Neural crest cell (in vitro differentiated cells): ENCODE measurements around the gene CALHM4. TPM values are rescaled to one million over a fixed set of nuclear protein-coding genes. Genes with fewer than 3 reads are reported as not detected.

Source experiments
- DNase-seq: peaks from one replicate; pipeline ENCODE4 v3.0.0; 2021; ENCODE audit warnings: low read depth, mixed read lengths, low spot score
- H3K27ac Mint-ChIP-seq: one replicate; pipeline ENCODE4 v1.8.0; 2021; ENCODE audit warnings: mild to moderate bottlenecking, mixed read lengths; ENCODE audit not compliant: unreplicated experiment
- H3K27me3 Mint-ChIP-seq: 2 replicates; pipeline ENCODE4 v1.8.0; 2021; ENCODE audit warnings: low read depth, mild to moderate bottlenecking, mixed read lengths
- H3K36me3 Mint-ChIP-seq: 2 replicates; pipeline ENCODE4 v1.8.0; 2021; ENCODE audit warnings: low read depth, mild to moderate bottlenecking, mixed read lengths
- H3K4me1 Mint-ChIP-seq: 2 replicates; pipeline ENCODE4 v1.8.0; 2021; ENCODE audit warnings: mixed read lengths
- H3K4me3 Mint-ChIP-seq: one replicate; pipeline ENCODE4 v1.8.0; 2021; ENCODE audit warnings: mild to moderate bottlenecking, mixed read lengths
- H3K9me3 Mint-ChIP-seq: 2 replicates; pipeline ENCODE4 v1.8.0; 2021; ENCODE audit warnings: mixed read lengths
- total RNA-seq: library from RNA; stranded (reverse); gene quantifications from 2 replicates; pipeline ENCODE4 v1.2.1, GENCODE V29; 2021
- TF ChIP-seq, protein P1 (sequence below): fragments of 200-600 bp; sonication (generic); conservative IDR thresholded peaks from 2 replicates; pipeline ENCODE4 v1.5.0; 2021; ENCODE audit warnings: antibody characterized with exemption, mild to moderate bottlenecking

Gene CALHM4
- total RNA-seq, 1 donor from 2014 or later: not detected

- peaks cover 4% of the 10 kb centered on the region for H3K27me3 Mint-ChIP-seq
- no peak overlapping the region for H3K4me3 Mint-ChIP-seq
- no peaks in the 10 kb centered on the region for H3K9me3 Mint-ChIP-seq
- H3K27ac Mint-ChIP-seq: no peak overlapping the region
- TF ChIP-seq, protein P1, sequence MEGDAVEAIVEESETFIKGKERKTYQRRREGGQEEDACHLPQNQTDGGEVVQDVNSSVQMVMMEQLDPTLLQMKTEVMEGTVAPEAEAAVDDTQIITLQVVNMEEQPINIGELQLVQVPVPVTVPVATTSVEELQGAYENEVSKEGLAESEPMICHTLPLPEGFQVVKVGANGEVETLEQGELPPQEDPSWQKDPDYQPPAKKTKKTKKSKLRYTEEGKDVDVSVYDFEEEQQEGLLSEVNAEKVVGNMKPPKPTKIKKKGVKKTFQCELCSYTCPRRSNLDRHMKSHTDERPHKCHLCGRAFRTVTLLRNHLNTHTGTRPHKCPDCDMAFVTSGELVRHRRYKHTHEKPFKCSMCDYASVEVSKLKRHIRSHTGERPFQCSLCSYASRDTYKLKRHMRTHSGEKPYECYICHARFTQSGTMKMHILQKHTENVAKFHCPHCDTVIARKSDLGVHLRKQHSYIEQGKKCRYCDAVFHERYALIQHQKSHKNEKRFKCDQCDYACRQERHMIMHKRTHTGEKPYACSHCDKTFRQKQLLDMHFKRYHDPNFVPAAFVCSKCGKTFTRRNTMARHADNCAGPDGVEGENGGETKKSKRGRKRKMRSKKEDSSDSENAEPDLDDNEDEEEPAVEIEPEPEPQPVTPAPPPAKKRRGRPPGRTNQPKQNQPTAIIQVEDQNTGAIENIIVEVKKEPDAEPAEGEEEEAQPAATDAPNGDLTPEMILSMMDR: no peak
- H3K36me3 Mint-ChIP-seq: no peaks in the 10 kb centered on the region
- no peak for DNase-seq
- no peaks in the 10 kb centered on the region for H3K4me1 Mint-ChIP-seq
Observed at GRCh38 chr6:116542426-116542825, 11.1 kb upstream of the CALHM4 start.

DNA sequence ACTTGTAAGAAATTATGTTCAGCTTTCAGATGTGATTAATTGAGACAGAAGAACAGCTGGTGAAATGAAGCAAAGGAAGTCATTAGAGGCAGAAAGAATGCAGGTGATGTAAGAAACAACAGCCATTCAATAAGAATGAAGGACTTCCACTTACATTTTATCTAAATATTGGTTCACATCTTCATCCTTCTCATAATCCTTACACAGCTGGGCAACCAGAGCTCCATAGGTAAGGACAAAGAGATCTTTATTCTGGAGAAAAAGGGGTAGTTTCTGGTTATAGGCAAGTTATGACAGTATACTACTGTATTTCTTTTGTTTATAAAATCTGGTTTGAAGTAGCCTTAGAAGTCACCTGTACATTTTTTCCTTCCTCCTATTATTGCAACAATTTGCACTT is 10.4 kb upstream of the CALHM4 start:
- Mint-ChIP-seq H3K27ac (no peak overlapping the region), H3K9me3 (no peaks in the 10 kb centered on the region), H3K4me1 (no peaks in the 10 kb centered on the region), H3K4me3 (no peak overlapping the region), H3K27me3 (peaks cover 7% of the 10 kb centered on the region), H3K36me3 (no peaks in the 10 kb centered on the region)
- no peak for DNase-seq
- TF ChIP-seq, protein P1: no peak

DNA sequence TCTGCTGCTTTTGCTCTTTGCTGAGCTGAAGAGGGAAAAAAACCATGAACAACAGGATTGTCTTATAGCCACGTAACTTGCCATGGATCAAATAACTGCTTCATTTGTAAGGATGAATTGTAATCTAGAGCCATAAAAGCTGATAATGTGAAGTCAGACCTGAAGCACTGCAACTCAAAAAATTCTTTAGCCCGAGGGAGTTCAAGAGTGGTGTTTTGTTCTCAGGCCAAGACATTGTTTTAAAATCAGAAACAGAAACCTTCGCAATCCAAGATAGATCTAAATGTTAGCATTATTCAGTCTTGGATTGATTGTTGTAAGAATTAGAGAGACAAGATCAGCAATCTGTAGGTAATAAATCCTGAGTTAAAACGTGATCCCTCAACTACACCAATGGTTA is 7.9 kb upstream of the CALHM4 start, which contains the start of gene TRAPPC3L:
Gene TRAPPC3L, minus strand, starts transcription at position 34 of the 400 bp plus-strand sequence. CDS start 170 bp downstream, outside the sequence.
- Mint-ChIP-seq H3K4me3 (no peak within 1 kb of the TSS), H3K36me3 (no peaks in the 10 kb centered on the region), H3K27ac (no peak within 1 kb of the TSS), H3K9me3 (no peaks in the 10 kb centered on the region), H3K27me3 (peaks cover 6% of the 10 kb centered on the region), H3K4me1 (peaks cover under 1% of the 10 kb centered on the region)
- TF ChIP-seq, protein P1: no peak
- no peak for DNase-seq

DNA sequence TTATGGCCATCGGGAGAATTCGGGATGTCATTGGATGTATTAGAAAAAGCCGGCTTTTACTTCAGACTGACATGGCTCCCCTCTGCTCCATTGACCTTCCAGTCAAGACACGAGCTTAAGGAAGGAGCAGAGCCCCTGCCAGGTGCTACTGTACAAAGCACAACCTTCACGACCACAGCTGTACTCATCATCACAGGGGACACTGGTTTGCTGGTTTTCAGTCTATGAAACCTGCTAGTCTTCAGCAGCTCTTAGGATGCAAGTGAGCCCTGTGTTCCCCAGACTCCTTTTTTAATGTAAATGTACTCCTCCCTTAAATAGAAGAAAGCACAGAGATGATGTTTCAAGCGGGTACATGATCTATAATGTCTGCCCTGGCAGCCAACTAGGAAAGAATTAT is 6.2 kb upstream of the CALHM4 start:
- TF ChIP-seq, protein P1: no peak
- DNase-seq: no peak
- Mint-ChIP-seq H3K4me1 (peaks cover 6% of the 10 kb centered on the region), H3K36me3 (no peaks in the 10 kb centered on the region), H3K27ac (no peak overlapping the region), H3K9me3 (no peaks in the 10 kb centered on the region), H3K4me3 (no peak overlapping the region), H3K27me3 (peaks cover 7% of the 10 kb centered on the region)

DNA sequence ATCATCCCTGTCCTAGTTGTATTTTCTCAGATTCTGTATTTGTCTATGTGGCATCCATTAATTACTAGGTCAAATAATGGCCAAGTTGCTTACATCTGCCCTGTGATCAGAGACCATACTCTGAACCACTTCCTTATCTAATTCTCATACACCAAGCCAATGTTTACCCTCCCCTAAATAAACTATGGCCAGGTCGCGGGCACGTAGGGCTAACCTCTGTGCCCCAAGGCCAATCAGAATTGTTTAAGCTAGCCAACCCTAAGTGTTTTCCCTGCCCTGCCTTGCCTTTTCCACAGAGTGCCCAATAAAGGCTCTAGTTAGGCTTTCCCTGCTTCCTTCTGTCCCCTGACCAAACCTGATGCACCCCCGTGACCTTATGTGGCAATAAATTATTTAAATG is 2.8 kb upstream of the CALHM4 start:
- no peaks in the 10 kb centered on the region for H3K36me3 Mint-ChIP-seq
- no peaks in the 10 kb centered on the region for H3K9me3 Mint-ChIP-seq
- peaks cover 12% of the 10 kb centered on the region for H3K27me3 Mint-ChIP-seq
- H3K4me3 Mint-ChIP-seq: no peak overlapping the region
- no peak overlapping the region for H3K27ac Mint-ChIP-seq
- peaks cover 6% of the 10 kb centered on the region for H3K4me1 Mint-ChIP-seq
- TF ChIP-seq, protein P1: no peak
- no peak for DNase-seq

- Mint-ChIP-seq H3K36me3 (no peaks in the 10 kb centered on the region), H3K4me3 (no peak overlapping the region), H3K4me1 (peaks cover 1% of the 10 kb centered on the region), H3K9me3 (no peaks in the 10 kb centered on the region), H3K27ac (no peak overlapping the region), H3K27me3 (peaks cover 8% of the 10 kb centered on the region)
- TF ChIP-seq, protein P1: no peak
- DNase-seq: no peak
Observed at GRCh38 chr6:116556065-116556464, 2.5 kb downstream of the CALHM4 start.
